Measurements from ENCODE around the gene DGKA. TPM values are rescaled to one million over a fixed set of nuclear protein-coding genes. Genes with fewer than 3 reads are reported as not detected.

Gene DGKA
- total and polyA plus RNA-seq, 2 of the 13 experiments (the other 11 are each of a cell fraction or from before 2014, with no cell fraction given), result 2.4 to 5.4 TPM

DNA sequence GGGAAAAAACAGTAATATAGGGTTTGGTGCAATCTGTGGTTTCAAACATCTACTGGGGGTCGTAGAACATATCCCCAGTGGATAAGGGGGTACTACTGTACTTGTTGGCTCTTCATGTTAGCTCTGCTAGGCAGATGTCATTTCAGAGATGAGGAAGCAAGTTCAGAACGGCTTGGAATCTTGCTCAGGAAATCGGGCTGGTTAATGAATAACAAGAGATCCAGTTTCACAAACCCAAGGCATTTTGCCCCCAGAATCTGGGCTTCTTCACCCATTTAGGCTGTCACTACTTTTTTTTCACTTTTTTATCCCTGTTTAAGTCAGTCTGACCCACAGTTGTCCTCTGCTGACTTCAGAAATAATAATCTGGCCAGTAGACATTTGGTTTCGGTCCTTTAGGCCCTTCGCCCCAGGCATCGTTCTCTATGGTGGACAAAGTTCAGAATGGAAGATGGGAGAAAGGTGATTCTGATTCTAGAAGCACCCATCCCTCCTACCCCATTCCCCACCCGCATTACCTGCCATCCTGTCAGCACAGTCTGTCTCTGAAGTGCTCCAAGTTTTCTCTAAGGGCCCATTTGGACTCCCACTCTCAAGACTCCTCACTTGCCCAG lies 70.6 kb downstream of the DGKA start (continued):
- TF ChIP-seq, protein P1, sequence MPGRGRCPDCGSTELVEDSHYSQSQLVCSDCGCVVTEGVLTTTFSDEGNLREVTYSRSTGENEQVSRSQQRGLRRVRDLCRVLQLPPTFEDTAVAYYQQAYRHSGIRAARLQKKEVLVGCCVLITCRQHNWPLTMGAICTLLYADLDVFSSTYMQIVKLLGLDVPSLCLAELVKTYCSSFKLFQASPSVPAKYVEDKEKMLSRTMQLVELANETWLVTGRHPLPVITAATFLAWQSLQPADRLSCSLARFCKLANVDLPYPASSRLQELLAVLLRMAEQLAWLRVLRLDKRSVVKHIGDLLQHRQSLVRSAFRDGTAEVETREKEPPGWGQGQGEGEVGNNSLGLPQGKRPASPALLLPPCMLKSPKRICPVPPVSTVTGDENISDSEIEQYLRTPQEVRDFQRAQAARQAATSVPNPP (CRISPR knock-in tag; IDR thresholded peaks at IDR 0.05), result no peak
- TF ChIP-seq, protein P2, sequence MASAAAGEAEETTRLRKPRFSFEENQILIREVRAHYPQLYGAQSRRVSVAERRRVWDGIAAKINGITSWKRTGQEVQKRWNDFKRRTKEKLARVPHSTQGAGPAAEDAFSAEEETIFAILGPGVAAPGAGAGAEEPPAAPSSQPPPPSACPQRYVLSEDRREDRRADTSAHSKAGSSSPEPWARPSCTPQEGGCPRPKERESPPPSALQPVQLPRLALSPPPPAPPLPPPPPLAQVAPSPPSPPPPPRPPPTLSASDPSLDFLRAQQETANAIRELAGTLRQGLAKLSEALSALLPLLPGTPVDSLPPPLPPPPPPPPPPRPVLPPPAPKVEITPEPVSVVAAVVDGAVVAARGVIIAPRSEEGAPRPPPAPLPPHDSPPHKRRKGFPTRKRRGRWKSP (CRISPR knock-in tag; IDR thresholded peaks at IDR 0.05), result no peak
- TF ChIP-seq POLR2A (IDR thresholded peaks at IDR 0.05; ENCODE audit: insufficient read depth in 1 of 2, low read depth in 2 of 2, low read length in 2 of 2) (no peak), CCDC6 (CRISPR knock-in tag; IDR thresholded peaks at IDR 0.05) (no peak), FOXA1 (IDR thresholded peaks at IDR 0.05) (no peak), FOXA1 (CRISPR knock-in tag; IDR thresholded peaks at IDR 0.05) (peak; percentile 39; the same call in 1 of the 2 replicates), ZNF24 (IDR thresholded peaks at IDR 0.05) (no peak), RBM22 (optimal IDR thresholded peaks at IDR 0.05; ENCODE audit: low read length) (no peak), SAFB2 (CRISPR knock-in tag; IDR thresholded peaks at IDR 0.05; ENCODE audit: borderline replicate concordance, low read depth) (no peak), TMF1 (CRISPR knock-in tag; IDR thresholded peaks at IDR 0.05; ENCODE audit: low read depth) (no peak), RXRB (CRISPR knock-in tag; IDR thresholded peaks at IDR 0.05; ENCODE audit: borderline replicate concordance) (0 out of 2 replicates have a peak, but pooled peaks have one; percentile 0), NFIC (IDR thresholded peaks at IDR 0.05; ENCODE audit: low read length) (no peak), KAT7 (CRISPR knock-in tag; IDR thresholded peaks at IDR 0.05; ENCODE audit: borderline replicate concordance) (no peak), TAF1 (CRISPR knock-in tag; IDR thresholded peaks at IDR 0.05) (no peak), ZNF660 (CRISPR knock-in tag; IDR thresholded peaks at IDR 0.05; ENCODE audit: borderline replicate concordance, low read depth) (no peak)
- TF ChIP-seq, protein P3, sequence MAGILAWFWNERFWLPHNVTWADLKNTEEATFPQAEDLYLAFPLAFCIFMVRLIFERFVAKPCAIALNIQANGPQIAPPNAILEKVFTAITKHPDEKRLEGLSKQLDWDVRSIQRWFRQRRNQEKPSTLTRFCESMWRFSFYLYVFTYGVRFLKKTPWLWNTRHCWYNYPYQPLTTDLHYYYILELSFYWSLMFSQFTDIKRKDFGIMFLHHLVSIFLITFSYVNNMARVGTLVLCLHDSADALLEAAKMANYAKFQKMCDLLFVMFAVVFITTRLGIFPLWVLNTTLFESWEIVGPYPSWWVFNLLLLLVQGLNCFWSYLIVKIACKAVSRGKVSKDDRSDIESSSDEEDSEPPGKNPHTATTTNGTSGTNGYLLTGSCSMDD (CRISPR knock-in tag; IDR thresholded peaks at IDR 0.05), result no peak
- TF ChIP-seq, protein P4, sequence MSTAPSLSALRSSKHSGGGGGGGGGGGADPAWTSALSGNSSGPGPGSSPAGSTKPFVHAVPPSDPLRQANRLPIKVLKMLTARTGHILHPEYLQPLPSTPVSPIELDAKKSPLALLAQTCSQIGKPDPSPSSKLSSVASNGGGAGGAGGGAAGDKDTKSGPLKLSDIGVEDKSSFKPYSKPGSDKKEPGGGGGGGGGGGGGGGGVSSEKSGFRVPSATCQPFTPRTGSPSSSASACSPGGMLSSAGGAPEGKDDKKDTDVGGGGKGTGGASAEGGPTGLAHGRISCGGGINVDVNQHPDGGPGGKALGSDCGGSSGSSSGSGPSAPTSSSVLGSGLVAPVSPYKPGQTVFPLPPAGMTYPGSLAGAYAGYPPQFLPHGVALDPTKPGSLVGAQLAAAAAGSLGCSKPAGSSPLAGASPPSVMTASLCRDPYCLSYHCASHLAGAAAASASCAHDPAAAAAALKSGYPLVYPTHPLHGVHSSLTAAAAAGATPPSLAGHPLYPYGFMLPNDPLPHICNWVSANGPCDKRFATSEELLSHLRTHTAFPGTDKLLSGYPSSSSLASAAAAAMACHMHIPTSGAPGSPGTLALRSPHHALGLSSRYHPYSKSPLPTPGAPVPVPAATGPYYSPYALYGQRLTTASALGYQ (CRISPR knock-in tag; IDR thresholded peaks at IDR 0.05), result no peak
- TF ChIP-seq, protein P5, sequence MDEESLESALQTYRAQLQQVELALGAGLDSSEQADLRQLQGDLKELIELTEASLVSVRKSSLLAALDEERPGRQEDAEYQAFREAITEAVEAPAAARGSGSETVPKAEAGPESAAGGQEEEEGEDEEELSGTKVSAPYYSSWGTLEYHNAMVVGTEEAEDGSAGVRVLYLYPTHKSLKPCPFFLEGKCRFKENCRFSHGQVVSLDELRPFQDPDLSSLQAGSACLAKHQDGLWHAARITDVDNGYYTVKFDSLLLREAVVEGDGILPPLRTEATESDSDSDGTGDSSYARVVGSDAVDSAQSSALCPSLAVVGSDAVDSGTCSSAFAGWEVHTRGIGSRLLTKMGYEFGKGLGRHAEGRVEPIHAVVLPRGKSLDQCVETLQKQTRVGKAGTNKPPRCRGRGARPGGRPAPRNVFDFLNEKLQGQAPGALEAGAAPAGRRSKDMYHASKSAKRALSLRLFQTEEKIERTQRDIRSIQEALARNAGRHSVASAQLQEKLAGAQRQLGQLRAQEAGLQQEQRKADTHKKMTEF (CRISPR knock-in tag; IDR thresholded peaks at IDR 0.05), result peak; percentile 15; the same call in 1 of the 2 replicates
- TF ChIP-seq, protein P6, sequence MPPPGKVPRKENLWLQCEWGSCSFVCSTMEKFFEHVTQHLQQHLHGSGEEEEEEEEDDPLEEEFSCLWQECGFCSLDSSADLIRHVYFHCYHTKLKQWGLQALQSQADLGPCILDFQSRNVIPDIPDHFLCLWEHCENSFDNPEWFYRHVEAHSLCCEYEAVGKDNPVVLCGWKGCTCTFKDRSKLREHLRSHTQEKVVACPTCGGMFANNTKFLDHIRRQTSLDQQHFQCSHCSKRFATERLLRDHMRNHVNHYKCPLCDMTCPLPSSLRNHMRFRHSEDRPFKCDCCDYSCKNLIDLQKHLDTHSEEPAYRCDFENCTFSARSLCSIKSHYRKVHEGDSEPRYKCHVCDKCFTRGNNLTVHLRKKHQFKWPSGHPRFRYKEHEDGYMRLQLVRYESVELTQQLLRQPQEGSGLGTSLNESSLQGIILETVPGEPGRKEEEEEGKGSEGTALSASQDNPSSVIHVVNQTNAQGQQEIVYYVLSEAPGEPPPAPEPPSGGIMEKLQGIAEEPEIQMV (CRISPR knock-in tag; IDR thresholded peaks at IDR 0.05; ENCODE audit: low read depth), result no peak
